ENCODE results near the gene IL32.
A peak's percentile ranks its signal among the peaks of the same experiment; 100 is the strongest.

The IL32 gene

GRCh38 chr16:3089717-3090592 lies 24.5 kb downstream of the IL32 start:
- DNase-seq (ENCODE audit: low read depth in 2 of 2), result no peak

GRCh38 chr16:3091551-3091950 lies 26.1 kb downstream of the IL32 start:
- DNase-seq (ENCODE audit: low read depth in 2 of 2), result no peak

- DNase-seq (ENCODE audit: low read depth in 2 of 2), result no peak
Measured at GRCh38 chr16:3092501-3092941, 27.1 kb downstream of the IL32 start.

GRCh38 chr16:3094289-3095027 lies 29.0 kb downstream of the IL32 start:
- peak in 1 of 2 donors; percentile 60 for DNase-seq (ENCODE audit: low read depth in 2 of 2)

GRCh38 chr16:3095869-3096268 lies 30.4 kb downstream of the IL32 start:
- peak in 1 of 2 donors; percentile 56 for DNase-seq (ENCODE audit: low read depth in 2 of 2)

- no peak for DNase-seq (ENCODE audit: low read depth in 2 of 2)
Measured at GRCh38 chr16:3096362-3096761, 30.9 kb downstream of the IL32 start.

GRCh38 chr16:3097266-3097665 lies 31.8 kb downstream of the IL32 start:
- no peak for DNase-seq (ENCODE audit: low read depth in 2 of 2)

- DNase-seq (ENCODE audit: low read depth in 2 of 2), result no peak
Measured at GRCh38 chr16:3098459-3099394, 33.3 kb downstream of the IL32 start, which contains the start of gene ZSCAN10. ZSCAN10 (minus strand) TSS chr16:3099294; CDS start chr16:3092937, 6,357 bp downstream.

GRCh38 chr16:3099395-3099731 lies 33.9 kb downstream of the IL32 start:
- DNase-seq (ENCODE audit: low read depth in 2 of 2), result no peak

- DNase-seq (ENCODE audit: low read depth in 2 of 2), result peak; percentile 91 to 97
Measured at GRCh38 chr16:3099732-3100499, 34.5 kb downstream of the IL32 start.

- peak; percentile 38 to 43 for DNase-seq (ENCODE audit: low read depth in 2 of 2)
Measured at GRCh38 chr16:3101018-3101840, 35.8 kb downstream of the IL32 start.

- no peak for DNase-seq (ENCODE audit: low read depth in 2 of 2)
Measured at GRCh38 chr16:3101841-3102470, 36.5 kb downstream of the IL32 start.

- peak; percentile 89 to 91 for DNase-seq (ENCODE audit: low read depth in 2 of 2)
Measured at GRCh38 chr16:3106205-3106928, 40.9 kb downstream of the IL32 start.

- DNase-seq (ENCODE audit: low read depth in 2 of 2), result no peak
Measured at GRCh38 chr16:3112058-3112880, 46.8 kb downstream of the IL32 start, which contains the start of gene ZNF205. ZNF205 (plus strand) TSS chr16:3112586; CDS start chr16:3113431, 845 bp downstream.

- DNase-seq (ENCODE audit: low read depth in 2 of 2), result no peak
Measured at GRCh38 chr16:3112881-3113574, 47.6 kb downstream of the IL32 start.

GRCh38 chr16:3113765-3114479 lies 48.5 kb downstream of the IL32 start:
- DNase-seq (ENCODE audit: low read depth in 2 of 2), result no peak

- no peak for DNase-seq (ENCODE audit: low read depth in 2 of 2)
Measured at GRCh38 chr16:3115003-3115402, 49.6 kb downstream of the IL32 start.

Measured in stimulated activated CD4-positive, alpha-beta T cell treated with anti-CD3 and anti-CD28 coated beads, Interleukin-15, amount 100 ng/mL, for 48 hours (primary cell).